ENCODE measurements around the gene ZNF23.

- TF ChIP-seq POLR2A (IDR thresholded peaks at IDR 0.05) = no peak
- TF ChIP-seq CTCF (IDR thresholded peaks at IDR 0.05) = no peak
- TF ChIP-seq POLR2AphosphoS5 (IDR thresholded peaks at IDR 0.05) = no peak
Measured at GRCh38 chr16:71491054-71491453, 29.0 kb upstream of the ZNF23 start.

All from stomach (tissue), 4 donors.